LNCAP (cell line): ENCODE results near the gene CLEC12A.

Experiments used
- CTCF ChIP-seq: fragments of 450-650 bp; IDR thresholded peaks from 2 replicates; pipeline ENCODE4 v1.5.1; 2017; ENCODE audit warnings: mild to moderate bottlenecking

CLEC12A gene

GRCh38 chr12:9971181-9971580 is at the start of gene CLEC12A:
Gene CLEC12A (plus strand): TSS chr12:9971409. CDS start chr12:9971597, 188 bp downstream.
- no peak for TF ChIP-seq CTCF

GRCh38 chr12:9922429-9922828 is 48.8 kb upstream of the CLEC12A start:
- no peak for TF ChIP-seq CTCF

DNA sequence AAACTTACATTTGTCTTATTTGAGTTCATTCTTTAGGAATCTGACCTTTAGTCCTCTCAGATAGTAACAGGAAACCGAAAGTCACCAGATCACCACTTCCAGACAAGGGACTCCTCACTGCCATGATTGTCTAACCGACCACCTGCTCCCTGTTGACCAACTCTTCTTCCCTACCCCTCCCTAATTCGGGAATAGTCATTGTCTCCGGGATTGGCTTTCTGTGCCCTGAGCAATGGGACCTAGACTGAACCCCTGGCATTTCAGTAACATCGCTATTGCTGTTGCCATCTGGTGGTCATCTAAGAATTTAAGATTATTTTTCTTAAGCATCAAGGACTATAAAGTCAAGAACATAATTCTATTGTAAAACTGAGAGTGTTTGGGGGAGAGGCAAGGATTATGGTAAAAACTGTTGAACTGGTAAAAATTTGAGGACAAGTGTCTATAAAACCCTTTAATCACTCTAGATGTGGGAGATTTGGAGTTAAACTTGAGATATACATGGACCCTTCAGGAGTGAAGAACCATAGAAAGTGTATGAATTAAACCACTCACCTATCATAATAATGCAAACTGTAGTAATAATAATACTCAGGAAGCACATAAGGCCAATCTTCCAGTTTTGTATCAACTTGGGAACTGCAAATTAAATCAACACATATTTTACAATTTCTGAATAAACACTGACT is 45.4 kb upstream of the CLEC12A start:
- TF ChIP-seq CTCF: peak; percentile 58

DNA sequence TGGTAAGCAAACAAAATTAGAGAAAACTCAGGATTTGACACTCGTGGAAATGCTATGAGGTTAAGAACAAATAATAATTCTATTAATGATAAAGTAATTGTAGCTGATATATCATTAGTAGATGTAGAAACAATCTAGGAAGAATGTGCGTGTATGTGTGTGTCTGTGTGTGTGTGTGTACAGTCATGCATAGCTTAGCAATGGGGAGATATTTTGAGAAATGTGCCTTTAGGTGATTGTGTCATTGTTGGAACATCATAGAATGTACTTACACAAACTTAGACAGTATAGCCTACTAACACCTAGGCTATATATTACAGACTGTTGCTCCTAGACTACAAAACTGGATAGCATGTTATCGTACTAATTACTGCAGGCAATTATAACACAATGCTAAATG is 44.3 kb upstream of the CLEC12A start:
- TF ChIP-seq CTCF: no peak

DNA sequence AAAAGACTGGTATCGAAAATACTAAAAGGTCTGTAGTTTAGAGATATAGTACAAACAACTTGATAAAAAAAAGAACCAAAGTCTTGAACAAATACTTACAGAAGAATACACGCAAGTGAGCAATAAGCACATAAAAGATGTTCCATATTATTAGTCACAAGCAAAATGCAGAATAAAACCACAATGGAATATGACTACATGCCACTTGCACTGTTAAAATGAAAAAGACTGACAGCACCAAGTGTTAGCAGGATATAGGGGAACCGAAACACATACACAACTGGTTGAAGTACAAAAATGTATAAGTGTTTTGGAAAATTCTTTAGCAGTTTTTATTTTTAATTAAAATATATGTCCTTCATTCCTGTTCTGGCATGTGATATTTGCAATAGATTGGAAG is 42.6 kb upstream of the CLEC12A start:
- TF ChIP-seq CTCF: no peak

- TF ChIP-seq CTCF: no peak
Observed at GRCh38 chr12:9931245-9931644, 40.0 kb upstream of the CLEC12A start.

DNA sequence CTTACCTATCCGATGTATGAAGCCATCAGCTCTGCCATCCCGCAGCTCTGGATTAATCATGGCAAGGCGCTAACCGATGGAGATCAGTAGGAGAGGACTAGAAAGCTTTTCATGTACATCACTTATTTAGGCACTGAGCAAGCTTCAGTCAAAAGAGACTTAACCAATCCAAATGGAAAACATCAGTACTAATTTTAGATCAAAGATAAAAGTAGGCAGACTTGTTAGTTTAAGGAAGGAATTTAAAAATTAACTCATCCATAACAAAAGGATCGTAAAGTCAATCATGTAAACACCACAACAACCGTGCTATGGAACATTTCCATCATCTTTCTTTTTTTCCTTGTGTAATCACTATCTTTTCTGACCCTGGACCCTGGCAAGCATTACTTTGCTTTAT is 38.9 kb upstream of the CLEC12A start, which contains the start of gene CLEC2A:
Gene CLEC2A (minus strand): TSS at position 101 of the 400 bp plus-strand sequence. CDS start 41 bp downstream, at position 60.
- no peak for TF ChIP-seq CTCF

- TF ChIP-seq CTCF: no peak
Observed at GRCh38 chr12:9933958-9934357, 37.3 kb upstream of the CLEC12A start.
